ENCODE results near the gene SEMG2. TPM values are rescaled to one million over a fixed set of nuclear protein-coding genes. Genes with fewer than 3 reads are reported as not detected.

SEMG2 gene
- total RNA-seq, 1 donor from 2014 or later = not detected

DNA sequence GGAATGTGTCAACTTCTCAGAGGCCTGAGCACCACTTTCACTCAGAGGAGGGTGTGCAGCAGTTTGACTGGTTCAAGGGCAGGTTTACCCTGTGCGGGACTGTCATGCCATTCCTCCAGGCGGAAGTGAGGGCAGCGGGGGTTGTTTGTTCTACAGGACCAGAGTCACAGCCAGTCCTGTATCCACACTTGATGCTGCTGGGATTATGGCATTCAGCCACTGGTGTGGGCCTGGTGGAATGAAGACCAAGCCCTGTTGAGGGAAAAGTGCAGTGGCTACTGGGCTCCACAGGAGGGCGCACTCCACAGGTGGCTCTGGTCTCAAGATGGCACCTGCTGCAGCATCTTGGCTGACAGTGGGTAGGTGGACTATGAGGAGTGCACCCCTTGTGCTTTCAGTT, 14.8 kb downstream of the SEMG2 start:
- DNase-seq (ENCODE audit: low read depth) (no peak), FAIRE-seq (no peak)
- Histone ChIP-seq H3K36me3 (ENCODE audit: control insufficient read depth, insufficient read depth, low read length) (no peaks in the 10 kb centered on the region), H3K27me3 (ENCODE audit: control insufficient read depth, insufficient read depth, low read length) (peaks cover 8% of the 10 kb centered on the region), H3K4me3 (ENCODE audit: low read depth, low read length) (no peak overlapping the region)
- TF ChIP-seq, protein P1, sequence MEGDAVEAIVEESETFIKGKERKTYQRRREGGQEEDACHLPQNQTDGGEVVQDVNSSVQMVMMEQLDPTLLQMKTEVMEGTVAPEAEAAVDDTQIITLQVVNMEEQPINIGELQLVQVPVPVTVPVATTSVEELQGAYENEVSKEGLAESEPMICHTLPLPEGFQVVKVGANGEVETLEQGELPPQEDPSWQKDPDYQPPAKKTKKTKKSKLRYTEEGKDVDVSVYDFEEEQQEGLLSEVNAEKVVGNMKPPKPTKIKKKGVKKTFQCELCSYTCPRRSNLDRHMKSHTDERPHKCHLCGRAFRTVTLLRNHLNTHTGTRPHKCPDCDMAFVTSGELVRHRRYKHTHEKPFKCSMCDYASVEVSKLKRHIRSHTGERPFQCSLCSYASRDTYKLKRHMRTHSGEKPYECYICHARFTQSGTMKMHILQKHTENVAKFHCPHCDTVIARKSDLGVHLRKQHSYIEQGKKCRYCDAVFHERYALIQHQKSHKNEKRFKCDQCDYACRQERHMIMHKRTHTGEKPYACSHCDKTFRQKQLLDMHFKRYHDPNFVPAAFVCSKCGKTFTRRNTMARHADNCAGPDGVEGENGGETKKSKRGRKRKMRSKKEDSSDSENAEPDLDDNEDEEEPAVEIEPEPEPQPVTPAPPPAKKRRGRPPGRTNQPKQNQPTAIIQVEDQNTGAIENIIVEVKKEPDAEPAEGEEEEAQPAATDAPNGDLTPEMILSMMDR (IDR thresholded peaks at IDR 0.05; ENCODE audit: insufficient read depth, low read length, severe bottlenecking) = peak; percentile 81

DNA sequence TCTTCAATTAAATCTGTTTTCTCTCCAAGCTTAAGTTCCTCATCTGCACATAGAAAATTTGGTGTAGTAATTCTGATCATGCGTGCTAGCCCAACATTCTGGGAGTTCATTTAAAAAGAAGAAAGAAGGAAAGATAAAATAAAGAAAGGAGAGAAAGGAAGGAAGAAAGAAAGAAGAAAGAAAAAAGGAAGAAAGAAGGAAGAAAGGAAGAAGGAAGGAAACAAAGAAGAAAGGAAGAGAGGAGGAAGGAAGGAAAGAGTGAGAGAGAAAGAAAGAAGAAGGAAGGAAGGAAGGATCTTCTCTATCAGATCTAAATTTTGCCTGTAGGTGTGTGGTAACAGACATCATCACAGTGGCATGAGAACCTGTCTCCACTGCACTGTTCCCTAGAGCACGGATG, 17.0 kb downstream of the SEMG2 start:
- DNase-seq (ENCODE audit: low read depth) = no peak
- TF ChIP-seq, protein P1 (IDR thresholded peaks at IDR 0.05; ENCODE audit: insufficient read depth, low read length, severe bottlenecking) = no peak
- H3K36me3 ChIP-seq (ENCODE audit: control insufficient read depth, insufficient read depth, low read length) = no peaks in the 10 kb centered on the region
- no peak overlapping the region for H3K4me3 ChIP-seq (ENCODE audit: low read depth, low read length)
- peaks cover 5% of the 10 kb centered on the region for H3K27me3 ChIP-seq (ENCODE audit: control insufficient read depth, insufficient read depth, low read length)
- FAIRE-seq = no peak

DNA sequence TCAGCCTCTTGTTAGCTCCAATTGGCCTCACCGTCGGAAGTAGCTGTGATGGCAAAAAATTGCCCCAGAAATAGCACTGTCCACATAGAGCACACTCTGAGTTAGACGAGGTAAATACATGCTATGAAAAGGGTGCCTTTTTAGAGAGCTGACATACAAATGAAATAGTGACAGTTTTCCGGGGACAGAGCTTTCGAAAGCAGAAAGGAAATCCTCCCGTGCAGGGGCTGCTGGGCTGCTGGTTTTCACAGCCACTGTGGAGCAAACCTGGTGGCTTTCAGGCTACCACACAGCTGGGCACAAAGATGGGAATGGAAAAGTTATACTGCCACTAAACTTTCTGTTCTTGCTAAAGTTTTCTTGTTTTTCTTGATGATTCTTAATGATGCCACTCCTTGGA, 24.9 kb downstream of the SEMG2 start:
- FAIRE-seq = no peak
- no peak overlapping the region for H3K4me3 ChIP-seq (ENCODE audit: low read depth, low read length)
- H3K27me3 ChIP-seq (ENCODE audit: control insufficient read depth, insufficient read depth, low read length) = no peaks in the 10 kb centered on the region
- no peak for DNase-seq (ENCODE audit: low read depth)
- no peaks in the 10 kb centered on the region for H3K36me3 ChIP-seq (ENCODE audit: control insufficient read depth, insufficient read depth, low read length)
- TF ChIP-seq, protein P1 (IDR thresholded peaks at IDR 0.05; ENCODE audit: insufficient read depth, low read length, severe bottlenecking) = no peak

DNA sequence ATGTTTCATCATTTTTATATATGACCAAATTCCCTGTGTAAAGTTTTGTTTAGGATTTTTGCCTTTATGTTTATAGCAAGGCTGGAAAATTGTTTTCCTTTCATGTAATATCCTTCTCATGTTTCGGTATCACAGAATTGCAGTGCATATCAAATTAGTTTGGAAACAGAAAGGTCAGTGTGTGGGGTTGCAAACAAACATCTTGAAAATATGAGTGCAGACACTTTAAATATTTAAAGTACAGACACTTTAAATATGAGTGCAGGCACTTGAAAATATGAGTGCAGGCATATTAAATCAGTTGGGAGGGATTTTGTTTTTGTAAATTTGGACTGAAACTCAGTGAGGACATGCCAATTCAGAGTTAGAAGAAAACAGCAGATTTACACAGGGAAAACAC, 26.7 kb downstream of the SEMG2 start:
- DNase-seq (ENCODE audit: low read depth) = no peak
- TF ChIP-seq, protein P1 (IDR thresholded peaks at IDR 0.05; ENCODE audit: insufficient read depth, low read length, severe bottlenecking) = no peak

DNA sequence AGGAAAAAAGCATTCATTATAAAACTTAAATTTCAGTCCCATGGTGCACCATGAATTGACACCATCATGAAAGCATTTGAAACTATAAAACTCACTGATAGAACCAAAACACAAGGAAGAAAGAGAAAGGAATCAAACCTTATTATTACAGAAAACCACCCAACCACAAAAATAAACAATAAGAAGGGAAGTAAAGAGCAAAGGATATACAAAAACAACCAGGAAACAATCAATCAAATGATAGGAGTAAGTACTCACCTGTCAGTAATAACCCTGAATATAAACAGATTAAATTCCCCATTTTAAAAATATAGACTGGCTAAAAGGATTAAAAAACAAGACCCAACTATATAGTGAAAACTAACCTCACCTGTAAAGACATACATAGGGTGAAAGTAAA, 27.4 kb downstream of the SEMG2 start:
- Histone ChIP-seq H3K27me3 (ENCODE audit: control insufficient read depth, insufficient read depth, low read length) (peaks cover 2% of the 10 kb centered on the region), H3K4me3 (ENCODE audit: low read depth, low read length) (no peak overlapping the region), H3K36me3 (ENCODE audit: control insufficient read depth, insufficient read depth, low read length) (peaks cover 5% of the 10 kb centered on the region)
- no peak for DNase-seq (ENCODE audit: low read depth)
- FAIRE-seq = no peak
- TF ChIP-seq, protein P1 (IDR thresholded peaks at IDR 0.05; ENCODE audit: insufficient read depth, low read length, severe bottlenecking) = no peak

More for the DNA sequence above, 26.7 kb downstream of the SEMG2 start:
- FAIRE-seq = no peak
- Histone ChIP-seq H3K27me3 (ENCODE audit: control insufficient read depth, insufficient read depth, low read length) (no peaks in the 10 kb centered on the region), H3K36me3 (ENCODE audit: control insufficient read depth, insufficient read depth, low read length) (peaks cover 3% of the 10 kb centered on the region), H3K4me3 (ENCODE audit: low read depth, low read length) (no peak overlapping the region)

DNA sequence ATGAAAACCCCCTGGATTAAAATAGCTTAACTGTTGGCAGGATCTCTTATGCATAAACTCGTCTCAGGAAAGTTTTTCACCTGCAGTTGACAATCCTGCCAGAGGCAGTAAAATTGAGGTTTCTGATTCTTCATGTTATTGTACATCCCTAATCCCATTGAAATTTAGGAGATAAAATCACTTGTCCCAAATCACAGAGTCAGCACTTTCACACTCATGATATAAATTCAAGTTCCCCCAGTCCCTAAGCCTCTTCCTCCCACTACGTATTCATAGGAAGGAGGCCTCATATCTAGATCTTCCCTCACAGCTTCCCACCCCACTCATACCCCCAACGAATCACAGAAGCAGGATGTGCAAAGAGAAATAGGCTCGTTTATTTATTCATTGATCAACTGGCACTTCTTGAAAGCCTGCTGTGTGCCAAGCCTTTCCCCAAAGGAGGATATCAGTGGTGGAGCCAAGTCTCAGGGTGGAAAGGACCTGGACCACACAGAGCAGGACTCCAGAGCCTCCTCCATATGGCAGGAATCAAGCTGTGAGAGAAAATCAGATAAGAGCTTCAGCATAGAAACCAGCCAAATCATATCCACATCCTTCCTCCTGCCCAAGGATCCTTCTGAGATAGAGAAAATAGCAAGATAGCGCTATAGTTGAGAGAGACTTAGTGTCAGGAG, 30.8 kb downstream of the SEMG2 start:
- peak; percentile 13 for FAIRE-seq
- DNase-seq (ENCODE audit: low read depth) = no peak
- TF ChIP-seq, protein P1 (IDR thresholded peaks at IDR 0.05; ENCODE audit: insufficient read depth, low read length, severe bottlenecking) = no peak
- Histone ChIP-seq H3K36me3 (ENCODE audit: control insufficient read depth, insufficient read depth, low read length) (peaks cover 5% of the 10 kb centered on the region), H3K4me3 (ENCODE audit: low read depth, low read length) (no peak overlapping the region), H3K27me3 (ENCODE audit: control insufficient read depth, insufficient read depth, low read length) (peaks cover 2% of the 10 kb centered on the region)
